ENCODE measurements around the gene IGFBP7.

The IGFBP7 gene

DNA sequence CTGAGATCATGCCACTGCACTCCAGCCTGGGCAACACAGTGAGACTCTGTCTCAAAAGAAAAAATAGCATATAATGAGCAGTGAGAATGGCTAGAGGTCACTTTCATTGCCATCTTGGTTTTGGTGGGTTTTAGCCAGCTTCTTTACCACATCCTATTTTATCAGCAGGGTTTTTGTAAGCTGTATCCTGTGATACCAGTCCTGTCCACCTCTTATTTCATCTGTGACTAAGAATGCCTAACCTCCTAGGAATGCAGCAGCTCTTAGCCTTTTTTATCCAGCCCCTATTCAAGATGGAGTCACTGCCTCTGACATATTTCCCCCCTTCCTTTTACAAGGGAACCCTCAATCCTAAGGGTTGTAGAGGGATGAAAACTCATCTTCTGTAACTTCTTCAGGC, 26.1 kb upstream of the IGFBP7 start:
- H3K27me3 ChIP-seq (ENCODE audit: control insufficient read depth, insufficient read depth, low read length) = no peaks in the 10 kb centered on the region
- H3K4me1 ChIP-seq = no peaks in the 10 kb centered on the region
- H3K9me3 ChIP-seq (ENCODE audit: control insufficient read depth, low read length) = no peaks in the 10 kb centered on the region
- no peak overlapping the region for H3K4me3 ChIP-seq (ENCODE audit: low read depth, low read length)
- TF ChIP-seq CTCF (IDR thresholded peaks at IDR 0.05) = no peak
- no peak overlapping the region for H3K4me2 ChIP-seq (ENCODE audit: low read length)
- no peaks in the 10 kb centered on the region for H3K36me3 ChIP-seq (ENCODE audit: control insufficient read depth, insufficient read depth, low read length)
- H3K9ac ChIP-seq = no peak overlapping the region
- H2AFZ ChIP-seq = no peak overlapping the region
- no peak overlapping the region for H3K27ac ChIP-seq
- H3K79me2 ChIP-seq = no peaks in the 10 kb centered on the region

GRCh38 chr4:57132743-57133137, 22.6 kb upstream of the IGFBP7 start:
- Histone ChIP-seq H3K9ac (no peak overlapping the region), H3K27ac (no peak overlapping the region), H3K79me2 (no peaks in the 10 kb centered on the region), H3K9me3 (ENCODE audit: control insufficient read depth, low read length) (no peaks in the 10 kb centered on the region), H3K4me1 (no peaks in the 10 kb centered on the region), H3K4me3 (ENCODE audit: low read depth, low read length) (no peak overlapping the region), H3K36me3 (ENCODE audit: control insufficient read depth, insufficient read depth, low read length) (no peaks in the 10 kb centered on the region), H3K4me2 (ENCODE audit: low read length) (no peak overlapping the region), H2AFZ (no peak overlapping the region), H3K27me3 (ENCODE audit: control insufficient read depth, insufficient read depth, low read length) (no peaks in the 10 kb centered on the region)
- TF ChIP-seq CTCF (IDR thresholded peaks at IDR 0.05) = no peak

- Histone ChIP-seq H3K36me3 (ENCODE audit: control insufficient read depth, insufficient read depth, low read length) (no peaks in the 10 kb centered on the region), H3K79me2 (no peaks in the 10 kb centered on the region), H3K9ac (no peak overlapping the region), H3K4me3 (ENCODE audit: low read depth, low read length) (no peak overlapping the region), H3K27ac (no peak overlapping the region), H3K4me1 (no peaks in the 10 kb centered on the region), H2AFZ (no peak overlapping the region), H3K9me3 (ENCODE audit: control insufficient read depth, low read length) (no peaks in the 10 kb centered on the region), H3K4me2 (ENCODE audit: low read length) (peak overlapping the region; percentile 44), H3K27me3 (ENCODE audit: control insufficient read depth, insufficient read depth, low read length) (no peaks in the 10 kb centered on the region)
- no peak for TF ChIP-seq CTCF (IDR thresholded peaks at IDR 0.05)
Measured at GRCh38 chr4:57131849-57132742, 21.9 kb upstream of the IGFBP7 start.

DNA sequence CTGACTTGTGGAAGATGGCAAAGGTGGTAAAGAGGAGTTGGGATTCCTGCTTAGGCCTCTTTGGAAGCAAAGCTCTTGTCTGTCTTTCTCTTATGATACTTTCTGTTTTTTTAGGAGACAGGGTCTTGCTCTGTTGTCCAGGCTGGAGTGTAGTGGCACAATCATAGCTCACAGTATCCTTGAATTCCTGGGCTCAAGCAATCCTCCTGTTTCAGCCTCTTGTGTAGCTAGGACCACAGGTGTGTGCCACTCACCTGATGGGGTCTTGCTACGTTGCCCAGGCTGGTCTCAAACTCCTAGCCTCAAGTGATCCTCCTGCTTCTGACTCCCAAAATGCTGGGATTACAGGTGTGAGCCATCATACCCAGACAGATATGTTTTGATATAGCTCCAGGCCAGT, 19.3 kb upstream of the IGFBP7 start:
- no peak overlapping the region for H3K27ac ChIP-seq
- no peak overlapping the region for H3K4me2 ChIP-seq (ENCODE audit: low read length)
- H3K79me2 ChIP-seq = no peaks in the 10 kb centered on the region
- no peaks in the 10 kb centered on the region for H3K27me3 ChIP-seq (ENCODE audit: control insufficient read depth, insufficient read depth, low read length)
- TF ChIP-seq CTCF (IDR thresholded peaks at IDR 0.05) = no peak
- H3K36me3 ChIP-seq (ENCODE audit: control insufficient read depth, insufficient read depth, low read length) = no peaks in the 10 kb centered on the region
- no peak overlapping the region for H3K9ac ChIP-seq
- H3K4me3 ChIP-seq (ENCODE audit: low read depth, low read length) = no peak overlapping the region
- no peak overlapping the region for H2AFZ ChIP-seq
- no peaks in the 10 kb centered on the region for H3K9me3 ChIP-seq (ENCODE audit: control insufficient read depth, low read length)
- no peaks in the 10 kb centered on the region for H3K4me1 ChIP-seq

DNA sequence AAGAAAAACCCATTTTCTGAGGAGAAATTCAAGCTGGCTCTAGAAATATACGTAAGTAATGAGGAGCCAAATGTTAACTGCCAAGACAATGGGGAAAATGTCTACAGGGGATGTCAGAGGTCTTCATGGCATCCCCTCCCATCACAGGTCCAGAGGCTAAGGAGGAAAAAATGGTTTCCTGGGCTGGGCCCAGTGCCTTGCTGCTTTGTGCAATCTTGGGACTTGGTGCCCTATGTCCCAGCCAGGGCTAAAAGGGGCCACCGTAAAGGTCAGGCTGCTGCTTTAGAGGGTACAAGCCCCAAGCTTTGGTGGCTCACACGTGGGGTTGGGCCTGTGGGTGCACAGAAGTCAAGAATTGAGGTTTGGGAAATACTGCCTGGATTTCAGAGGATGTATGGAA, 17.2 kb upstream of the IGFBP7 start:
- Histone ChIP-seq H2AFZ (no peak overlapping the region), H3K27me3 (ENCODE audit: control insufficient read depth, insufficient read depth, low read length) (no peaks in the 10 kb centered on the region), H3K4me2 (ENCODE audit: low read length) (no peak overlapping the region), H3K79me2 (no peaks in the 10 kb centered on the region), H3K9ac (no peak overlapping the region), H3K9me3 (ENCODE audit: control insufficient read depth, low read length) (no peaks in the 10 kb centered on the region), H3K27ac (no peak overlapping the region), H3K4me3 (ENCODE audit: low read depth, low read length) (no peak overlapping the region), H3K36me3 (ENCODE audit: control insufficient read depth, insufficient read depth, low read length) (no peaks in the 10 kb centered on the region), H3K4me1 (no peaks in the 10 kb centered on the region)
- TF ChIP-seq CTCF (IDR thresholded peaks at IDR 0.05) = no peak
